Coronary artery (tissue), 2 donors: ENCODE data around the gene MOXD1.

Source experiments
- DNase-seq: peaks from one replicate; pipeline ENCODE4 v3.0.0-alpha.2; 2017; ENCODE audit warnings: low spot score
- H3K27ac ChIP-seq, 2 donors: fragments of 200-600 bp; sonication (generic); one replicate each; pipeline ENCODE4 v1.5.1; 2016 to 2019
- H3K4me3 ChIP-seq: fragments of 200-600 bp; sonication (generic); 2 replicates; pipeline ENCODE4 v1.5.1; 2016; ENCODE audit warnings: mild to moderate bottlenecking, moderate library complexity
- TF ChIP-seq, protein P1 (sequence below): fragments of 200-600 bp; sonication (generic); IDR thresholded peaks from one replicate; pipeline ENCODE4 v1.5.1; 2019; ENCODE audit warnings: antibody characterized with exemption

Gene MOXD1

DNA sequence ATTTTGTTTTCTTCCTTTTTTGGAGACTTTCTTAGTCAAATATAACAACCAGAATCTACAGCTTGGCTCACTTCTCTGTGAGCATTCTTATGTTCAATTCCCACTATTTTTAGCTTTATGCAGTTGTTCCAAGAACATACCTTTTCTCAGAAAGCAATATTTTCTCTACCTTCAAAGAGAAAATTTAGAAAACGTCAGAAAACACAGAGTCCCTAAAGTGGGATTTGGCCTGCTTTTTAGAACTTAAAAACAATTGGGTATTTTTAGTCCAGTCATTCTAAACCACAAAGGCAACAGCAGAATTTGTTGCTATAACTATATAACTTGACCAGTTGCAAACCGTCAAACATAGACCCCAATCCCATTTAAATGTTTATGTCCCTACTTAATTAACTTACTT is 133.1 kb downstream of the MOXD1 start:
- DNase-seq = no peak
- Histone ChIP-seq H3K27ac (no peak overlapping the region), H3K4me3 (no peak overlapping the region)
- TF ChIP-seq, protein P1, sequence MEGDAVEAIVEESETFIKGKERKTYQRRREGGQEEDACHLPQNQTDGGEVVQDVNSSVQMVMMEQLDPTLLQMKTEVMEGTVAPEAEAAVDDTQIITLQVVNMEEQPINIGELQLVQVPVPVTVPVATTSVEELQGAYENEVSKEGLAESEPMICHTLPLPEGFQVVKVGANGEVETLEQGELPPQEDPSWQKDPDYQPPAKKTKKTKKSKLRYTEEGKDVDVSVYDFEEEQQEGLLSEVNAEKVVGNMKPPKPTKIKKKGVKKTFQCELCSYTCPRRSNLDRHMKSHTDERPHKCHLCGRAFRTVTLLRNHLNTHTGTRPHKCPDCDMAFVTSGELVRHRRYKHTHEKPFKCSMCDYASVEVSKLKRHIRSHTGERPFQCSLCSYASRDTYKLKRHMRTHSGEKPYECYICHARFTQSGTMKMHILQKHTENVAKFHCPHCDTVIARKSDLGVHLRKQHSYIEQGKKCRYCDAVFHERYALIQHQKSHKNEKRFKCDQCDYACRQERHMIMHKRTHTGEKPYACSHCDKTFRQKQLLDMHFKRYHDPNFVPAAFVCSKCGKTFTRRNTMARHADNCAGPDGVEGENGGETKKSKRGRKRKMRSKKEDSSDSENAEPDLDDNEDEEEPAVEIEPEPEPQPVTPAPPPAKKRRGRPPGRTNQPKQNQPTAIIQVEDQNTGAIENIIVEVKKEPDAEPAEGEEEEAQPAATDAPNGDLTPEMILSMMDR = no peak

DNA sequence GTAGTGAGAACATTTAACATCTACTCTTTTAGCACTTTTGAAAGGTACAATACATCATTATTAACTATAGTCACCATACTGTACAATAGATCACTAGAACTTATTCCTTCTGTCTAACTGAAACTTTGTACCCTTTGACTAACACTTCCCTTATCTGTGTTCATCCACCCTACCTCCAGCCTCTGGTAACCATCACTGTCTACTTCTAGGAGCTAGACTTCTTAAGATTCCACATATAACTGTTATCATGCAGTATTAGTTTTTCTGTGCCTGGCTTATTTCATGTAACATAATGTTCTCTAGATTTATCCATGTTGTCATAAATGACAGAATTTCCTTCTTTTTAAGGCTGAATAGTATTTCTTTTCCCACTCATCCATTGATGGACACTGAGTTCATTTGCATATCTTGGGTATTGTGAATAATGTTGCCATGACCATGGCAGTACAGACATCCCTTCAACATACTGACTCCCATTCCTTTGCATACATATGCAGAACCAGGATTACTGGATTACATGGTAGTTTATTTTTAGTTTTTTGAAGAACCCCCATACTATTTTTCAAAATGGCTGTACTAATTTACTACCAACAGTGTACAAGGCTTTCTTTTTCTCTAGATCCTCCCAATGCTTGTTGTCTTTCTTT is 135.7 kb downstream of the MOXD1 start:
- TF ChIP-seq, protein P1 = no peak
- H3K27ac ChIP-seq = no peak overlapping the region
- H3K4me3 ChIP-seq = no peak overlapping the region
- no peak for DNase-seq

DNA sequence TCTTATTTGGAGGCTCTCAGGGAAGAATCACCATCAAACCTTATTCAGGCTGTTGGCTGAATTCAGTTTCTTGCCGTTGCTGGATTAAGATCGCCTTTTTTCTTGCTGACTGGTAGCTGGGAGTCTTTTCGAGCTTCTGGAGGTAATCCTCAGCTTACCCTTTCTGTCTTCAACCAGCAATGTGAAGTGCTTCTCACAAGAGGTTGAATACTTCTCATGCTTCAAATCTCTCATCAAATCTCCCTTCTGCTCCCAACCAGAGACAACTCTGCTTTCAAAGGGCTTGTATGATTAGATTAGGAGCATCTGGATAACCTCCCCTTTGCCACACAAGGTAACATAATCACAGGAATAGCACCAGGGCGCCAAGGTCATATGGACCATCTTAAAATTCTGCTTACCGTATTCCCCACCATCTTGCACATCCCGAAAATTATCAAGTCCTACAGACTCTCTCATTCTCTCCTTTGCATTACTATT is 137.2 kb downstream of the MOXD1 start:
- DNase-seq = no peak
- TF ChIP-seq, protein P1 = no peak
- Histone ChIP-seq H3K4me3 (no peak overlapping the region), H3K27ac (no peak overlapping the region)

DNA sequence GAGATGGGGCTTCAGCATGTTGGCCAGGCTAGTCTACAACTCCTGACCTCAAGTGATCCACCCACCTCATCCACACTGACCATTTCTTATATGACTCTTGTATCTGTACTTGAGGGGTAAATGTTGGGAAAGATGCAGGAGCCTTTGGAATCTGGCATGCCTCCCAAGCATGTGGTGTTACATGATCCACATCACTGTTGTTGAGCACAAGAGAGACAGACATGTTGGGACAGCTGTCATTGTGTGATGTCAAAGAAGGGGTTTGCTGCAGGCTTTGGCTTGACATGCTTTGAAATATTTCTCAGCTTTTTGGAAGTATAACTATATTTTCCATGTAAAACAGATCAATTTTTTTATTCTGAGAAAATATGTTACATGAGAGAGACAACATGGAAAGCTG is 139.9 kb downstream of the MOXD1 start:
- no peak overlapping the region for H3K4me3 ChIP-seq
- TF ChIP-seq, protein P1 = no peak
- DNase-seq = no peak
- no peak overlapping the region for H3K27ac ChIP-seq

DNA sequence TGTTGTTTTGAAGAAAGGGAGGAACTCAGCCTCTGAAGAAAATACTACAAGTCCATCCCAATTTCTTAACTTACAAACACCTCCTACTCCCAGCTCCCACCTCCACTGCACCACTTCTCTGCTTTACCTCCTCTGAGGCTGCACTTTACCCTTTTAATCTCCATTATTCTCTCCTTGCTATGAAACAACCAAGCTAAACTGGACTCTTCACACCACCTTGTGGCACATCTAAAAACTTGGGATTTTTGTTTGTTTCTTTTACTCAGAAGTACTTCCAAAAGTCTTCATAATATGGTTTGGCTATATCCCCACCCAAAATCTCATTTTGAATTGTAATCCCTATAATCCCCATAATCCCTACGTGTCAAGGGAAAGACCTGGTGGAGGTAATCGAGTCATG is 142.2 kb downstream of the MOXD1 start:
- TF ChIP-seq, protein P1 = no peak
- DNase-seq = no peak
- no peak overlapping the region for H3K27ac ChIP-seq
- no peak overlapping the region for H3K4me3 ChIP-seq

DNA sequence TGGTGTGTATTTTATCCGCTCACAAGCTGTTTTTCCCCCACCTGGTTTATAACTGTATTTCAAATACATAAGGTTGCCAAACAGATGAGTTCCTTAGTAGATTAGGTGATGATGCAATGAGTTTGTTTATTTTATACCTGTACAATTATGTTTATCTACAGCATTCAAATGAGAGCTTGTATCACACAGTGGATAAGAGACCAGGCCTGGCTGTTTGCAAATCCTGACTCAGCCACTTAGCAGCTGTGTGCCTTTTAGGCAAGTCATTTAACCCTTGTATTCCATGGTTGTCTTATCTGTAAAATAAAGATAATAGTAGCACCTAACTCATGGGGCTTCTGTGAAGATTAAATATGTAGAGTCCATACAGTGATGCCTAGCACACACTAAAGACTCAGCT is 143.7 kb downstream of the MOXD1 start:
- H3K4me3 ChIP-seq = no peak overlapping the region
- DNase-seq = no peak
- TF ChIP-seq, protein P1 = no peak
- H3K27ac ChIP-seq = no peak overlapping the region

DNA sequence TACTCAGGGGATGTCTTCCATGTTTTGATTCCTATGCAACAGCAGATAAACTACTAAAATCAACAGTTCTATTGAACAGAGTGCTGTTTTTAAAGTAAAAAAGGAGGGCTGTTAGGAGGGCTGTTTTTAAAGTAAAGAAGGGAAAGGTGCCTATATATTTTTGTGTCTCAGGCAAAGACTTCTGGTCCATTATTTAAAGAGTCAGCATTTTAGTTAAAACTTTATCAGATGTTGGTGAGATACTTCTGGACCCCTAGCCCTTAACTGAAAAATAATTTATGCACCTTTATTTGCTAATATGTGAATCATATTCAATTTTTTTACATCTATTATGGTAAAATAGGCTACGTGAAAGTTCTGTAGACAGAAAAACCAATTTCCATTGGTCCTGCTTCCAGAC is 144.8 kb downstream of the MOXD1 start:
- TF ChIP-seq, protein P1 = no peak
- Histone ChIP-seq H3K4me3 (no peak overlapping the region), H3K27ac (no peak overlapping the region)
- DNase-seq = no peak
